ENCODE measurements around the gene CELF2.

CELF2 gene

DNA sequence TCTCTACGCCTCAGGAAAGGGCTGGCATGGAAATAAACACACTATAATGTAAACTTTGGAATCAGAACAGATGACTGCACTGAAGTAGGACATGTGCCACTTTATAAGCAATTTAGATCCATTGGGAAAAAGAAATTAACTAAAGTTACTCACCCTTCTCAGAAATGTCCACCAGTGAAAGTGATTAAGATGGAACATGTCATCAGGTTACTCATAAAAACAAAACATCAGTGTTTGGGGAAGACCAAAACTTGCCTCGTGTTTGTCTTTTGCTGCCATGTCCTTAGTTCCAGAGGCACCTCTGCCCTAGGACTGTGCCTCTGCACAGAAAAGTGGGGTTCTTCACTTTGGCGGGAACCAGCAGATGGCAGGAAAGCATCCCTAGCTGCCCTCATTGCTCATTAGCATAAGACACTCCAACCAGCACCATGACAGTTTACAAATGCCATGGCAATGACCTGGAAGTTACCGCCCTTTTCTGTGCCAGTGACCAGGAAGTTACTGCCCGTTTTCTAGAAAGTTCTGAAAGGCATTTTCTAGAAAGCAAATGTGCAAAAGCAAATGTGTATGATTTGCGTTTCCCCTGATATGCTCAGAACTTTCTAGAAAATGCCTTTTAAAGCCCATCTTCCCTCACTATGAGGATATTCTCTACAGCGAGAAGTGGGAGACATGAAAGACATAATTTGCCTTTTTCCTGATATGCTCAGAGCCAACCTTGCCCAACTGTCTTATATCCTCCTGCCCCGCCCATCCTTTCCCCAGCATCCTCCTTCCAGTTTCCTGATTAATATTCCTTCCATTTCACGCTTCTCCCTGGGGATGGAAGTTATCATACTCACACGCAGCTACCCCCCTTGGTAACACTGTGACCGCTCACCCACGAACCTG lies 335.6 kb downstream of the CELF2 start:
- H3K79me1 ChIP-seq (ENCODE audit: low read length) = no peaks in the 10 kb centered on the region
- H4K91ac ChIP-seq (ENCODE audit: low read depth, low read length) = no peak overlapping the region
- no peak overlapping the region for H3K4ac ChIP-seq (ENCODE audit: low read depth, low read length)
- DNase-seq = no peak
- H3K14ac ChIP-seq (ENCODE audit: low read length) = no peak overlapping the region
- H2AK5ac ChIP-seq (ENCODE audit: low read length) = no peak overlapping the region
- no peak overlapping the region for H2BK5ac ChIP-seq (ENCODE audit: low read depth, low read length, poor library complexity)
- no peak overlapping the region for H2AFZ ChIP-seq (ENCODE audit: insufficient read depth, low read length, poor library complexity)
- H3K18ac ChIP-seq (ENCODE audit: low read length) = no peak overlapping the region
- no peak overlapping the region for H3K27ac ChIP-seq (ENCODE audit: low read depth, low read length)
- no peak overlapping the region for H3K23ac ChIP-seq (ENCODE audit: low read length)
- H4K8ac ChIP-seq (ENCODE audit: low read depth, low read length) = no peak overlapping the region
- WGBS (ENCODE audit: extremely low coverage, insufficient coverage, insufficient read length) = no CpG with 5 or more reads among the region's 12 CpGs
- no peaks in the 10 kb centered on the region for H3K79me2 ChIP-seq (ENCODE audit: control insufficient read depth, insufficient read depth, low read length, poor library complexity)
- no peaks in the 10 kb centered on the region for H3K36me3 ChIP-seq (ENCODE audit: control insufficient read depth in 1 of 2, insufficient read depth in 2 of 2, low read length in 2 of 2)
- no peaks in the 10 kb centered on the region for H3K27me3 ChIP-seq (ENCODE audit: insufficient read depth, low read length)
- H4K12ac ChIP-seq (ENCODE audit: low read depth, low read length) = no peak overlapping the region
- H3K4me3 ChIP-seq (ENCODE audit: low read depth, low read length) = no peak overlapping the region
- no peaks in the 10 kb centered on the region for H3K9me3 ChIP-seq (ENCODE audit: insufficient read depth, low read depth, low read length)
- H3K4me2 ChIP-seq (ENCODE audit: low read length) = no peak overlapping the region
- no peak overlapping the region for H3K9ac ChIP-seq (ENCODE audit: low read length)
- no peak overlapping the region for H2BK12ac ChIP-seq (ENCODE audit: low read length)
- no peak overlapping the region for H2BK120ac ChIP-seq (ENCODE audit: insufficient read depth, low read length, poor library complexity)
- H3K4me1 ChIP-seq (ENCODE audit: control insufficient read depth in 1 of 2, insufficient read depth in 2 of 2, low read length in 2 of 2) = peaks cover 5% of the 10 kb centered on the region in 2 experiments

DNA sequence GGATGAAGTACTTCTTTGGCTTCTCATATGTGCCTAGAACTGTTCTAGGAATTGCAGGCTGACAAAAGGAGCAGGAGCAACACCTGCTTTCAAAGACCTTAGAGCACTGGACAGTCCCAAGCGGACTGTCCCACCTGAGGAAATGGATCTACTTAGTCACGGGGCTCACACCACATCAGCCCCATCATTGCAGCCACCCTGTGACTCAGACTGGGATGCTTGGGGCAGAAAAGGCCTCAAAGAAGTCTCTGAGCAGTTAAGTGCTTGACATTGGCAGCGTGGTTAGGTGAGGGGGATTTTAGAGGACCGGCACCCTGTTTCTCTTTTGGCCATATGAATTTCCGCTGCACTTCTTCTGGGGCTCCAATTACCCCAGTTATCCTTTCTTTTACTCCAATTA lies 337.2 kb downstream of the CELF2 start:
- DNase-seq = no peak

DNA sequence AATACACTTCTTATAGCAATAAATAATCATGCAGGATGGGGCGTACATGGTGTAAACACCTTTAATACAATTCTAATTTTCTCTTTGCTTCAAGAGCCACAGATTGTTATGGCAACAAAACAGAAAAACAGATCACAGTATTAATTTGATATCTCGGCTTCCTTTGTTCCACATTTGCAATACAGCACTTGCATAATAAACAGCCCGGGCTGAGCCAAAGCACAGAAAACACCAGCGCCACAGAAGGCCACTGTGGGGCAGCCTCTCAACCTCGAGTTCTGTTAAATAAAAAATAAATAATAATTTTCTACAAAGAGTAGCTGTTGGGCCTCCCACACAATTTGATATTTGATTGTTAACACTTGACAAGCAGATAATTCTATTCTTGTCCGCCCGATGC lies 337.9 kb downstream of the CELF2 start:
- no CpG with 5 or more reads among the region's 7 CpGs for WGBS (ENCODE audit: extremely low coverage, insufficient coverage, insufficient read length)

More for the DNA sequence above, 337.2 kb downstream of the CELF2 start:
- H2BK5ac ChIP-seq (ENCODE audit: low read depth, low read length, poor library complexity) = no peak overlapping the region
- no peak overlapping the region for H3K14ac ChIP-seq (ENCODE audit: low read length)
- no peak overlapping the region for H3K4me2 ChIP-seq (ENCODE audit: low read length)
- H2BK120ac ChIP-seq (ENCODE audit: insufficient read depth, low read length, poor library complexity) = no peak overlapping the region
- H3K36me3 ChIP-seq (ENCODE audit: control insufficient read depth in 1 of 2, insufficient read depth in 2 of 2, low read length in 2 of 2) = no peaks in the 10 kb centered on the region
- H2BK12ac ChIP-seq (ENCODE audit: low read length) = no peak overlapping the region
- no CpG with 5 or more reads among the region's 5 CpGs for WGBS (ENCODE audit: extremely low coverage, insufficient coverage, insufficient read length)
- no peaks in the 10 kb centered on the region for H3K79me1 ChIP-seq (ENCODE audit: low read length)
- no peak overlapping the region for H3K4ac ChIP-seq (ENCODE audit: low read depth, low read length)
- H4K12ac ChIP-seq (ENCODE audit: low read depth, low read length) = no peak overlapping the region
- no peaks in the 10 kb centered on the region for H3K27me3 ChIP-seq (ENCODE audit: insufficient read depth, low read length)
- no peak overlapping the region for H3K18ac ChIP-seq (ENCODE audit: low read length)
- H2AFZ ChIP-seq (ENCODE audit: insufficient read depth, low read length, poor library complexity) = no peak overlapping the region
- no peaks in the 10 kb centered on the region for H3K79me2 ChIP-seq (ENCODE audit: control insufficient read depth, insufficient read depth, low read length, poor library complexity)
- no peak overlapping the region for H4K8ac ChIP-seq (ENCODE audit: low read depth, low read length)
- no peak overlapping the region for H3K9ac ChIP-seq (ENCODE audit: low read length)
- no peak overlapping the region for H3K4me3 ChIP-seq (ENCODE audit: low read depth, low read length)
- H3K9me3 ChIP-seq (ENCODE audit: insufficient read depth, low read depth, low read length) = peaks cover 5% of the 10 kb centered on the region
- no peak overlapping the region for H3K23ac ChIP-seq (ENCODE audit: low read length)
- H3K27ac ChIP-seq (ENCODE audit: low read depth, low read length) = no peak overlapping the region
- H2AK5ac ChIP-seq (ENCODE audit: low read length) = no peak overlapping the region
- no peak overlapping the region for H4K91ac ChIP-seq (ENCODE audit: low read depth, low read length)
- peaks cover 3 to 4% of the 10 kb centered on the region in 2 experiments for H3K4me1 ChIP-seq (ENCODE audit: control insufficient read depth in 1 of 2, insufficient read depth in 2 of 2, low read length in 2 of 2)

DNA sequence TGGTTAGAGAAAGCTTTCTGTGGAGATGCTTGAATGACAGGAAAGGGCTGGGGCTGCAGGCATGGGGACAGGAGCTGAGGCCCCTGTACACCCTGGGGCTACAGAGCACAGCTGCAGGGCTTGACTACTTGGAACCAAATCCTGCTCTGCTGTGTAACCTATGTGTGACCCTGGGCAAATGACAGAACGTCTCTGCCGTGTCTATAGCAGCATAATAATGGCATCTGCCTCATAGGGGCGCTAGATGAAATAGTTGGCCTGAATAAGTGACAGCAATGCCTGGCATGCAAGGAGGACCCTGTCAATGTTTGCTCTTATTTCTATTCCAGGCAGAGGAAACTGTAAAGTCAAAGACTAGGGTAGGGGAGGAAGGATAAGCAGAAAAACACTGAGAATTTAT lies 339.8 kb downstream of the CELF2 start:
- no peak overlapping the region for H2BK5ac ChIP-seq (ENCODE audit: low read depth, low read length, poor library complexity)
- no peak for DNase-seq
- no peak overlapping the region for H3K18ac ChIP-seq (ENCODE audit: low read length)
- H4K8ac ChIP-seq (ENCODE audit: low read depth, low read length) = no peak overlapping the region
- no peak overlapping the region for H3K27ac ChIP-seq (ENCODE audit: low read depth, low read length)
- no peak overlapping the region for H3K9ac ChIP-seq (ENCODE audit: low read length)
- peaks cover 8% of the 10 kb centered on the region for H3K9me3 ChIP-seq (ENCODE audit: insufficient read depth, low read depth, low read length)
- no peak overlapping the region for H4K12ac ChIP-seq (ENCODE audit: low read depth, low read length)
- no peak overlapping the region for H2AFZ ChIP-seq (ENCODE audit: insufficient read depth, low read length, poor library complexity)
- no CpG with 5 or more reads among the region's 3 CpGs for WGBS (ENCODE audit: extremely low coverage, insufficient coverage, insufficient read length)
- H3K36me3 ChIP-seq (ENCODE audit: control insufficient read depth in 1 of 2, insufficient read depth in 2 of 2, low read length in 2 of 2) = no peaks in the 10 kb centered on the region
- H3K4me3 ChIP-seq (ENCODE audit: low read depth, low read length) = no peak overlapping the region
- no peak overlapping the region for H2BK120ac ChIP-seq (ENCODE audit: insufficient read depth, low read length, poor library complexity)
- no peak overlapping the region for H3K14ac ChIP-seq (ENCODE audit: low read length)
- H2AK5ac ChIP-seq (ENCODE audit: low read length) = no peak overlapping the region
- H3K79me1 ChIP-seq (ENCODE audit: low read length) = no peaks in the 10 kb centered on the region
- H3K79me2 ChIP-seq (ENCODE audit: control insufficient read depth, insufficient read depth, low read length, poor library complexity) = no peaks in the 10 kb centered on the region
- H4K91ac ChIP-seq (ENCODE audit: low read depth, low read length) = no peak overlapping the region
- no peak overlapping the region for H3K4ac ChIP-seq (ENCODE audit: low read depth, low read length)
- no peak overlapping the region for H2BK12ac ChIP-seq (ENCODE audit: low read length)
- peaks cover 0 to 3% of the 10 kb centered on the region in 2 experiments for H3K4me1 ChIP-seq (ENCODE audit: control insufficient read depth in 1 of 2, insufficient read depth in 2 of 2, low read length in 2 of 2)
- H3K27me3 ChIP-seq (ENCODE audit: insufficient read depth, low read length) = no peaks in the 10 kb centered on the region
- H3K4me2 ChIP-seq (ENCODE audit: low read length) = no peak overlapping the region
- H3K23ac ChIP-seq (ENCODE audit: low read length) = no peak overlapping the region

More for the DNA sequence above, 337.9 kb downstream of the CELF2 start:
- H3K36me3 ChIP-seq (ENCODE audit: control insufficient read depth in 1 of 2, insufficient read depth in 2 of 2, low read length in 2 of 2) = no peaks in the 10 kb centered on the region
- no peaks in the 10 kb centered on the region for H3K79me2 ChIP-seq (ENCODE audit: control insufficient read depth, insufficient read depth, low read length, poor library complexity)
- H4K8ac ChIP-seq (ENCODE audit: low read depth, low read length) = no peak overlapping the region
- H3K23ac ChIP-seq (ENCODE audit: low read length) = no peak overlapping the region
- no peak overlapping the region for H3K18ac ChIP-seq (ENCODE audit: low read length)
- H3K4ac ChIP-seq (ENCODE audit: low read depth, low read length) = no peak overlapping the region
- no peak overlapping the region for H2AK5ac ChIP-seq (ENCODE audit: low read length)
- no peak for DNase-seq
- no peak overlapping the region for H2AFZ ChIP-seq (ENCODE audit: insufficient read depth, low read length, poor library complexity)
- H3K27ac ChIP-seq (ENCODE audit: low read depth, low read length) = no peak overlapping the region
- peaks cover 6% of the 10 kb centered on the region for H3K9me3 ChIP-seq (ENCODE audit: insufficient read depth, low read depth, low read length)
- H3K79me1 ChIP-seq (ENCODE audit: low read length) = no peaks in the 10 kb centered on the region
- H3K14ac ChIP-seq (ENCODE audit: low read length) = no peak overlapping the region
- H2BK12ac ChIP-seq (ENCODE audit: low read length) = no peak overlapping the region
- H3K4me1 ChIP-seq (ENCODE audit: control insufficient read depth in 1 of 2, insufficient read depth in 2 of 2, low read length in 2 of 2) = peaks cover 0 to 3% of the 10 kb centered on the region in 2 experiments
- H2BK5ac ChIP-seq (ENCODE audit: low read depth, low read length, poor library complexity) = no peak overlapping the region
- H3K4me2 ChIP-seq (ENCODE audit: low read length) = no peak overlapping the region
- H4K12ac ChIP-seq (ENCODE audit: low read depth, low read length) = no peak overlapping the region
- no peaks in the 10 kb centered on the region for H3K27me3 ChIP-seq (ENCODE audit: insufficient read depth, low read length)
- H2BK120ac ChIP-seq (ENCODE audit: insufficient read depth, low read length, poor library complexity) = no peak overlapping the region
- H3K4me3 ChIP-seq (ENCODE audit: low read depth, low read length) = no peak overlapping the region
- H3K9ac ChIP-seq (ENCODE audit: low read length) = no peak overlapping the region
- no peak overlapping the region for H4K91ac ChIP-seq (ENCODE audit: low read depth, low read length)

Measured in trophoblast cell (in vitro differentiated cells and primary cell).